Skeletal muscle cell (primary cell): ENCODE results near the gene TMEM130.
"Not testable (repeated sequence)": the region's sequence is repeated elsewhere in the genome, so short reads cannot be mapped to it uniquely, and the experiment has no call there.

ENCODE experiments used
- DNase-seq: peaks from one replicate; pipeline ENCODE4 v3.0.0-alpha.2; 2010; ENCODE audit warnings: low read depth
- H3K4me3 ChIP-seq: 2 replicates; pipeline ENCODE4 v1.5.1; 2011; ENCODE audit warnings: low read depth, mild to moderate bottlenecking, control low read depth, low read length, moderate library complexity

TMEM130 gene

DNA sequence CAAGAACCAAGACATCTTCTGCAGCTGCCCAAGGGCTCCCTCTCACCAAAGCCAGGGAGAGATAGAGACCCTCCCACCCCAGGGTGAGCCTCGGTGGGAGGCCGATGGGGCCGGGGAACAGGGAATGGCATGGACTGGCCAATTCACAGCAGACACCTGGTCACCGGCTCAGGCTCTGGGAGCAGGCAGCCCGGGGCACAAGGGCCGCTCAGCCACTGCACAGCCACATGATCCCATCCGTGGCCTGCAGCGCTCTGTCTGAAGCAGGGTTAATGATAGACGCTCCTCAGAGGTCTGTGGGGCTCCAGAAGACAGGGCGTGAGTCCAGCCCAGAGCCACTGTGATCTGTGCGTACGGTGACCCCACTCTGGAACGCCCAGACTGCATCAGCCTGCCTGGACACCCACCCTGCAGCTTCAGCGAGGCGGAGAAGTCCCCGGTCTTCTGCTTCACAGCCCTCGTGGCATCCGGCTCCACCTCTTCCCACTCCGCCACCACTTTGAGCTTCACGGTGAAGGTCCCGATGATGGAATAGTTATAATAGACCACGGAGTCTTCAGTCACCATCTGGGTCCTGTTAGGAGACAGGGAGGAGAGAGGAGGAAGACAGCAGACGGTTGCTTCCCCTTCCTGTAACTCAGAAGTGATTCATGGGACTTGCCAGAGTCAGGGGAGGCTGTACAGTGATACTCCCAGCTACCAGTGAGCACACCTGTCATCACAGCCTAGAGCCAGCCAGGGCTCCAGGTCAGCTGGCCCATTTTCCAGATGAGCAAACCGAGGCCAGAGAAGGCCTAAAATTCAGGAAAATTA, 14.0 kb downstream of the TMEM130 start:
- no peak for DNase-seq
- no peak overlapping the region for H3K4me3 ChIP-seq

DNA sequence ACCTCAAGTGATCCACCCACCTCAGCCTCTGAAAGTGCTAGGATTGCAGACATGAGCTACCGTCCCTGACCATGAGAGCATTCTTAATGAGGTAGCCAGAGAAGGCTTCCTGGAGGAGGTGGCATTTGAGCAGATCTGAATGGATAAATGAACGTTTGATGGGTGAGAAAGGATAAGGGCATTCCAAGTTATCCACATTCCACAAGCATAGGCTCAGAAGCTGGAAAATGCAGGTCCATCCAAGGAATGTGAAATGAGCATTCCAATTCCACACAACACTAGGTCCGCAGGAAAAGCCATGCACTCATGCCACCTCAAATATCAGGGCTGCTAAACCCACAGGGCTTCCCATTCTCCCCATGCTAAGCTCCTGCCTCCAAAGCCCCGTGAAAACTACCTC, 17.0 kb downstream of the TMEM130 start:
- no peak for DNase-seq
- H3K4me3 ChIP-seq, result no peak overlapping the region

GRCh38 chr7:98848918-98849317, 20.9 kb downstream of the TMEM130 start:
- no peak for DNase-seq

GRCh38 chr7:98842552-98842951, 27.3 kb downstream of the TMEM130 start:
- DNase-seq, H3K4me3 ChIP-seq: not testable (repeated sequence)

More at GRCh38 chr7:98848918-98849317, 20.9 kb downstream of the TMEM130 start:
- no peak overlapping the region for H3K4me3 ChIP-seq

GRCh38 chr7:98841179-98841997, 28.4 kb downstream of the TMEM130 start:
- H3K4me3 ChIP-seq, result no peak overlapping the region
- DNase-seq, result peak; percentile 74

GRCh38 chr7:98840722-98841121, 29.1 kb downstream of the TMEM130 start:
- DNase-seq, result peak; percentile 37

DNA sequence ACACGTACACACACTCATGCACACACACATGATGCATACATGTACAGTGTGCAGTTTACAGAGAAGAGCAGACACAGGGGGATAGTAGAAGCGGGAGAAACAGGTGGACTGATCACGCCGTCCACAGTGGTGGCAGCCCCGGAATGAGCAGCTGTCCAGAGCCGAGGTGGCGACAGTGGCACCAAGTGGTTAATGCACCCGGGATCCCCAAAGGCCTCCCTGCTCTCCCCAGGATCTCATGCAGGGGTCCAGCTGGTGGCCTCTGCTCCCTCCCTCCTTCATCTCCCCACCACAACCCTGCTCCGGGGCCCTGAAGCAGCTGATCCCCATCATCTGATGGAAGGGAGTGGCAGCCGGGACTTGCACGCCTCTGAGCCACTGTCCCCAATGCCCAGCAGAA, 29.7 kb downstream of the TMEM130 start:
- DNase-seq, result no peak
- no peak overlapping the region for H3K4me3 ChIP-seq

More at GRCh38 chr7:98840722-98841121, 29.1 kb downstream of the TMEM130 start:
- H3K4me3 ChIP-seq, result no peak overlapping the region

DNA sequence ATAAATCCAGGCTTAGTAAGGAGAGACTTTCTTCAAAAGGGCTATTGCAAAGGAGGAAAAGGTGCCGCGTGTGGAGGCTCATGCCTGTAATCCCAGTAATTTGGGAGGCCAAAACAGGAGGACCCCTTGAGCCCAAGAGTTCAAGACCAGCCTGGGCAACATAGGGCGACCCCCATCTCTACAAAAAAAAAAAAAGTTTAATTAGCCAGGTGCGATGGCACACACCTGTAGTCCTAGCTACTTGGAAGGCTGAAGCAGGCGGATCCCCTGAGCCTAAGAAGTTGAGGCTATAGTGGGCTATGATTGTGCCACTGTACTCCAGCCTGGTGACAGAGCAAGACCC, 32.2 kb downstream of the TMEM130 start:
- DNase-seq, result no peak
- H3K4me3 ChIP-seq, result no peak overlapping the region

GRCh38 chr7:98836811-98837629, 32.8 kb downstream of the TMEM130 start:
- no peak overlapping the region for H3K4me3 ChIP-seq
- no peak for DNase-seq

DNA sequence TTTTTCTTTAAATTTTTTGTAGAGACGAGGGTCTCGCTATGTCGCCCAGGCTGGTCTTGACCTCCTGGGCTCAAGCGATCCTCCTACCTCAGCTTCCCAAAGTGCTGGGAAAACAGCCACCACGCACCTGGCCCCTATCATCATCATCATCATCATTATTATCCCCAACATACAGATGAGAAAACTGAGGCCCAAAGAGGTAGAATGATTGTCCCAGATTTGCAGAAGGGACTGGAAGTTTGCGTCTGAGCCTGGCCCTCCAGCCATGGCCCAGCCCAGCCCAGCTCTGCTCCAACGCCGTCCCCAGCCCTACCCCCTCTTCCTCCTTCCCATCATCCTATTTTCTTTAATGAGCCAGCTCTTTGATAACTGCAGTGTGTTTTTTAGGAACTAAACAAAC, 34.9 kb downstream of the TMEM130 start:
- DNase-seq, result no peak
- H3K4me3 ChIP-seq, result no peak overlapping the region

DNA sequence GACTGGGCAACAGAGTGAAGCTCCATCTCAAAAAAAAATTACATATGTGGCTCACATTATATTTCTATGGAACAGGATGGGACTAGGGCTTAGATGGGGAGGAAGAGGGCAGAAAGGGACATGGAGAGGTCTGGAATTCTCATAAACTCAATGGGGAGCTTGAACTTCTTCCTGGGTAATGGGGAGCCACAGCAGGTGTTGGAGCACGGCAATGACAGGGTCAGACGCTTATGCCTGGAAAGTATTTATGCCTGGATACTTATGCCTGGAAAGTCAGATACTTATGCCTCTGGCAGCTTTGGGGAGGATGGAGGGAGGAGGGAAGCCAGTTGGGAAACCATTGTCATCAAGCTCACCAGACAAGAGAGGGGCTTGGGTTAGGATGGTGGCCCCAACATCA, 36.8 kb downstream of the TMEM130 start:
- H3K4me3 ChIP-seq, result no peak overlapping the region
- no peak for DNase-seq

- no peak overlapping the region for H3K4me3 ChIP-seq
- DNase-seq, result no peak
Measured at GRCh38 chr7:98831641-98832221, 38.1 kb downstream of the TMEM130 start.

DNA sequence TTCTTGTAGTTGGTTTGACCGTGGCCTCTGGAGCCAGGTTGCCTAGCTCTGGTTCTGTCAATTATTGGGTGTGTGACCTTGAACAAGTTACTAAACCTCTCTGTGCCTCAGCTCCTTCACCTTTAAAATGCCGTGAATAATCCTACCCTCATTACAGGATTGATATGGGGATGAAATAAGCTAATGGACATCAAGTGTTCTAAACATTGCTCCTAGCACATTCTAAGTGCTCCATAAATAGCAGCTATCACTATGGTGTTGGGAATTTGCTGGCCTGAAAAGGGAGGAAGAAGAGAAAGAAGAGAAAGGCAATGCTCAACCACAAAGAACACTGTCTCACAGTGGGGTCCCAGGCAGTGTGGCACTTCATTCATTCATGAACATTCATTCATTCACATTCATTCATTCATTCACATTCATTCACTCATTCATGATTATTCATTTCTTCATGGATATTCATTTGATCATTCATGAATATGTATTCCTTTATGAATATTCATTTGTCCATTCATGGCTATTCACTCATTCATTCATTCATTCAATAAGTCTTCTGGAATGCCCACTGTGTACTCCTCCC, 38.8 kb downstream of the TMEM130 start:
- no peak for DNase-seq
- no peak overlapping the region for H3K4me3 ChIP-seq

- DNase-seq, result no peak
- no peak overlapping the region for H3K4me3 ChIP-seq
Measured at GRCh38 chr7:98828368-98828767, 41.4 kb downstream of the TMEM130 start.

DNA sequence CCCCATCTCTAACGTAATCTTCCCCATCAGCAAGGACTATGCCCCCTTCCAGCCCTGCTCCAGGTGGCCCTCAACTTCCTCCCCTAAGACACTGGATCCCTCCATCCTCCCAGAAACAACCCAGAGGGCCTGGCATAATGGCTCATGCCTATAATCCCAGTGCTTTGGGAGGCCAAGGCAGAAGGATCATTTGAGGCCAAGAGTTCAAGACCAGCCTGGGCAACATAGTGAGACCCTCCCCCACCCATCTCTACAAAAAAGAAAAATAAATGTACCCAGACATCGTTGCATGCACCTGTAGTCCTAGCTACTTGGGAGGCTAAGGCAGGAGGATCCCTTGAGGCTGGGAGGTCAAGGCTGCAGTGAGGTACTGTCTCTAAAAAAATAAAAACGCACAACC, 42.6 kb downstream of the TMEM130 start:
- H3K4me3 ChIP-seq, result no peak overlapping the region
- no peak for DNase-seq

- DNase-seq, result no peak
- no peak overlapping the region for H3K4me3 ChIP-seq
Measured at GRCh38 chr7:98826811-98827231, 43.0 kb downstream of the TMEM130 start.

GRCh38 chr7:98826387-98826786, 43.4 kb downstream of the TMEM130 start:
- H3K4me3 ChIP-seq, result no peak overlapping the region
- no peak for DNase-seq

DNA sequence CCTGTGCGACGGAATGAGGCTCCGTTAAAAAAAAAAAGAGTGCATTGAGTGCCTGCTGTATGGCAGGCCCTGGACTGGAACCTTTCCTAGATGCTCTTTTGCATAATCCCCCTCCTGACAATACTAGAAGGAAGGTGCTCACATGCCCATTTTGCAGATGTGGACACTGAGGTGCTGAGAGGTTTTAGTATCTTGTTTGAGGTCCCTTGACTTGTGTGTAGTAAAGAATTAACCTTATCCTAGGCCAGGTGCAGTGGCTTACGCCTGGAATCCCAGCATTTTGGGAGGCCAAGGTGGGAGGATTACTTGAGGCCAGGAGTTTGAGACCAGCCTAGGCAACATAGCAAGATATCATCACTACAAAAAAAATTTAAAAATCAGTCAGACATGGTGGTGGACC, 46.6 kb downstream of the TMEM130 start:
- DNase-seq, result no peak
- H3K4me3 ChIP-seq, result no peak overlapping the region

- DNase-seq, result no peak
- H3K4me3 ChIP-seq, result no peak overlapping the region
Measured at GRCh38 chr7:98821348-98821747, 48.5 kb downstream of the TMEM130 start.
